A172 (cell line): ENCODE data around the gene TRMT2A. TPM values are rescaled to one million over a fixed set of nuclear protein-coding genes. Genes with fewer than 3 reads are reported as not detected.
A peak's percentile ranks its signal among the peaks of the same experiment; 100 is the strongest.

Experiments
- DNase-seq: peaks from one replicate; pipeline ENCODE4 v3.0.0-alpha.2; 2015; ENCODE audit warnings: low spot score
- total RNA-seq: library from RNA; depleted of rRNA; stranded (reverse); fragments of >200 nt; shearing (Covaris generic); gene quantifications from 2 replicates; pipeline ENCODE4 v1.2.3, GENCODE V29; 2014

Gene TRMT2A
- total RNA-seq, 1 experiment from 2014 or later = 31.1 TPM

- no peak for DNase-seq
Measured at GRCh38 chr22:20148414-20148813, 31.4 kb upstream of the TRMT2A start.

- DNase-seq = no peak
Measured at GRCh38 chr22:20147237-20147988, 30.4 kb upstream of the TRMT2A start.

GRCh38 chr22:20146777-20147176 is 29.8 kb upstream of the TRMT2A start:
- DNase-seq = no peak

GRCh38 chr22:20145832-20146223 is 28.8 kb upstream of the TRMT2A start:
- DNase-seq = no peak

GRCh38 chr22:20145206-20145831 is 28.3 kb upstream of the TRMT2A start:
- no peak for DNase-seq

DNA sequence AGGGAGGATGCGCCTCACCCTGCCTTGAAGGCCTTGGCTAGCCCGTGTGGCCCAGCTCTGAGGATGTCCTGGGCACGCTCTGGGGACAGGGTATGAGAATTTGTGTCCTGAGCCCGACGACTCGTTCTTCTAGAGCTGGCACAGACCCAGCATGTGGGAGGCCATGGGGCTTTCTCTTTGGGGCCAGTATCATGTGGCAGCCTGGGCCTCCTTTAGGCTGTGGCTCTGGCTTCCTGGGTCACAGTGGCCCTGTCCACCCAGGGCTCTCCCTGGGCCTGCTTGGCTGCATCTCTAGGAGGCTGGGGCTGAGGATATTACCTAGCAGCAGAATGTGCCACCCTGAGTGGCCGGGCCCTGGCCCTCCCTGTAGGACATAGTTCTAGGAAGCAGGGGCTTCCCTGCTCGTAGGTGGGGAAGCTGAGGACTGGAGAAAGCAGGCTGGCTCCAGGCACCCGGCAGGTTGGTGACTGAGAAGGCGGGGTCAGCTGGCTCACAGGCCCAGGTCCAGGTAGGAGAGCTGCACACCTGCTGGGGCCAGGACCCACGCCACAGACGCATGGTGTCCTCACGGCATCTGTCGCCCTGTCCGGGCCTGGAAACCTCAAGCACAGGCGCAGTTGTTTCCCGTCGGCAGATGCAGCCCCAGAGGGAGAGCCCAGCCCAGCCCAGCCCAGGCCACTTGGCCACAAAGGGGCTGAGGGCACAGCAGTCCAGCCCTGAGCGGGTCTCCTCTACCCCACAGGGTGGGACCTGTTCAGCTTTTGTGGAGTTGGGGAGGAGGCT is 27.0 kb upstream of the TRMT2A start:
- no peak for DNase-seq

- DNase-seq = no peak
Measured at GRCh38 chr22:20142711-20143621, 25.9 kb upstream of the TRMT2A start.

- DNase-seq = peak; percentile 50
Measured at GRCh38 chr22:20141186-20142077, 24.4 kb upstream of the TRMT2A start.

DNA sequence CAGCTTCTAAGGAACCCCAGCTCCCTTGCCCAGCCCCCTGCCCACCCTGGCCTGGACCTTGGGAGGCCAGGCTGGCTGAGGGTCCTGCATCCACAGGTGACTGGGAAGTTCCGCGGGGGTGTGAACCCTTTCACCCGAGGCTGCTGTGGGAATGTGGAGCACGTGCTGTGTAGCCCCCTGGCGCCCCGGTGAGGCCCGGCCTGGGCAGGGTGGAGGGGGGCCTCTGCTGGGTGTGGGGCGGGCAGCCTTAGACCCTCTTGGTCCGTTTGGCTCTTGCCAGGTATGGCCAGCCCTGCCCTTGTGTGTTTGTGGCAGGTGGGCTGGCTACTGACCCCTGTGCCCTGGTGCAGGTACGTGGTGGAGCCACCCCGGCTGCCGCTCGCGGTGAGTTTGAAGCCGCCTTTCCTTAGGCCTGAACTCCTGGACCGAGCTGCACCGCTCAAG is 23.5 kb upstream of the TRMT2A start:
- no peak for DNase-seq

DNA sequence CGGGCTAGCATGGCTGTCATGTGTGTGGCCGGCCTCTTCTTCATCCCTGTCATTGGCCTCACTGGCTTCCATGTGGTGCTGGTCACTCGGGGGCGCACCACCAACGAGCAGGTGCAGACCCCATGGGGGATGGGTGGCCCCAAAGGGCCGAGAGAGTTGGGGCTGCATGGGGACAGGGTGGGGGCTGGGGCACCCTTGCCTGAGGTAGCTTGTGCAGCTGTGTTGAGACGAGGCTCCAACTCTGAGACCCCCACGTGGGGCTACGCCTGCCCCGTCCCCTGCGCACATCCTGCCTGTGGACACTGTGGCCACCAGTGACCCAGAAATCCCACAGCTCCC is 23.1 kb upstream of the TRMT2A start:
- no peak for DNase-seq

DNA sequence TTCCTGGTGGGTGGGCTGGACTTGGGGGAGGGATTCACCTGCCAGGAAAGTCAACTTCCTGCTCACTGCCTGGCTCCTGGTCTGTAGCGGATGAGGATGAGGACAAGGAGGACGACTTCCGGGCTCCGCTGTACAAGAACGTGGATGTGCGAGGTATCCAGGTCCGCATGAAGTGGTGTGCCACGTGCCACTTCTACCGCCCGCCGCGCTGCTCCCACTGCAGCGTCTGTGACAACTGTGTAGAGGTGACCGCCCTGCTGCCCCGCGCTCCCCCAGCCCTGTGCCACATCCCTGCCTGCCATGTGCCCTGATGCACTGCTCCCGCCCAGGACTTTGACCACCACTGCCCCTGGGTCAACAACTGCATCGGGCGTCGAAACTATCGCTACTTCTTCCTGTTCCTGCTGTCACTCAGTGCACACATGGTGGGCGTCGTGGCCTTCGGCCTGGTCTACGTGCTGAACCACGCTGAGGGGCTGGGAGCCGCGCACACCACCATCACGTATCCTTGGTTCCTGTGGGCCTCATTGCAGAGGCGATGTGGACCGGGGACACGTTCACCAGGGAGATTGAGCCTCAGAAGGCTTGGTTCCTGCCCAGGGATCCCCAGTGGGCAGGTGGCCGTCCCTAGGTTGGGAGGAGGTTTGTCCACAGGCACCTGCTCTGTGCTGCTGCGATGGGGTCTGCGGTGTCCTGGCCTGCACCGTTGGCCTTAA is 22.5 kb upstream of the TRMT2A start:
- no peak for DNase-seq

- DNase-seq = no peak
Measured at GRCh38 chr22:20138868-20139267, 21.8 kb upstream of the TRMT2A start.

- DNase-seq = no peak
Measured at GRCh38 chr22:20138417-20138738, 21.4 kb upstream of the TRMT2A start.

GRCh38 chr22:20137671-20138416 is 20.8 kb upstream of the TRMT2A start:
- DNase-seq = no peak

DNA sequence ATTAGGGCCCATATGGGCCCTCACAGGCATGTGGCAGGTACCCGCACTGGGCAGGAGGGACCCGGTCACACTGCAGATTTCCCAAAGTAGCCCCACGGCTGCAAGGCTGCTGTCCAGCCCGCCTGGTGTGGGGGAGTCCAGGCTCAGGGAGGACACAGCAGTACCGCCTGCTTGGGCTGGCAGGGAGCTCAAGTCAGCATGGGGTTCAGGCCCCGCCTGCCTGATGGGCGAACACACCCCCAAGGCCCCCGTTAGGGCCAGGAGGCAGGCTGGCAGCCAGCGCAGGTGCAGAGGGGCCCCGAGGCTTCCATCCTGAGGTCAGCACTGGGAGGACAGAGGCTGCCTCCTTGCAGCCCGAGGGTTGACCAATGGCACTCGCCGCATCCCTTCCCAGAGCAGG is 20.1 kb upstream of the TRMT2A start:
- no peak for DNase-seq

DNA sequence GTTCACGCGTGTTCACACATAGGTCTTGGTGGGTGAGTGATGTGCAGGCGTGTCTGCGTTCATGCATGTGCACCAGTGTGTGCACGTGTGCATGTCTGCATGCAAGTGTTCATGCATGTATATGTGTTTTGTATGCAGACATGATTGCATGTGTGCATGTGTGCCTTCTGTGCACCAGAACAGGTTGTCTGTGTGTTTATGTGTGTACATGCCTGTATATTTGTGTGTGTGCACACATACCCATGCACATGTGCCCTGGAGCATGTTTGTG is 19.5 kb upstream of the TRMT2A start:
- no peak for DNase-seq

DNA sequence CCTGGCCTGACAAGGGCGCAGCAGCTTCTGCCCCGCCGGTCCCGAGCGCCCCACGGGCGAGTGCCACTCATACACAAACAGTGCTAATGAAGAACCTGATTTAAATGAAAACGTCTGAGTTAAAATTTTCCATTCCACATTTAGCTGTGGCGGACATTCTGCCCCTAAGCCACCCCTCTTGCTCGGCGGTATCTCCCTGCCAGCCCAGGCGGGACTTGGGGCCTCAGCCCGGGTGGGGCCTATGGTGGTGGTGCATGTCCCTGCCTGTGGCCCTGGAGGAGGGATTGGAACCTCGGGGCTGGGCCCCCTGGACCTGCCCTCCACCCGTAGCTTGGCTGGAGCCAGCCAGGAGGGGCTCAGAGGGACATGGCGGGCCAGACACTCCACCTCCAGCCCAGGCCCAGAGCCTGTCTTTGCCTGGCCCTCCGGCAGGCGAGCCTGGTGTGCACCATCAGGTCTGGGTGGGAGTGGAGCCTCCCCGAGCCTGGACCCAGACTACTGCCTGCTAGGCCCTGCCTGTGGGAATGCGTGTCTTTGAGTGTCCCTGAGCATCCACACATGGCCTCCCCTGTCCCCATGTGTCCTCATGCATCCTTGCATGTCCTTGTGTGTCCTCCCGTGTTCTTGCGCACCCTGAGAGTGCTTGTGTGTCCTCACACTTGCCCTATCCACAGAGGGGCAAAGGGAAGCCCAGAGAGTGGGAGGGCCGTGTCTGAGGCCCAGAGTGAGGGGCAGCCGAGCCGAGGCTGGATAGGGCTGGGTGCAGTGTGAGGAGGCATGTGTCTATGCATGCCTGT is 19.0 kb upstream of the TRMT2A start:
- DNase-seq = no peak

- DNase-seq = no peak
Measured at GRCh38 chr22:20135265-20135664, 18.2 kb upstream of the TRMT2A start.
